HepG2 (cell line): ENCODE results near the gene SEMA4C.

Experiments used
- HNF4A ChIP-seq: sonication (generic); formaldehyde crosslinking; IDR thresholded peaks from 2 replicates; pipeline ENCODE4 v1.4.0; 2020; ENCODE audit warnings: missing genetic modification reagents
- NFRKB ChIP-seq: fragments of 450-650 bp; IDR thresholded peaks from 2 replicates; pipeline ENCODE4 v1.6.1; 2017
- POLR2AphosphoS5 ChIP-seq: IDR thresholded peaks from 2 replicates; pipeline ENCODE4 v1.6.1; 2012; ENCODE audit warnings: low read depth, low read length
- ZBTB38 ChIP-seq: sonication (generic); formaldehyde crosslinking; IDR thresholded peaks from 2 replicates; pipeline ENCODE4 v1.5.1; 2020; ENCODE audit warnings: mild to moderate bottlenecking, missing genetic modification reagents
- ZNF749 ChIP-seq: sonication (generic); formaldehyde crosslinking; IDR thresholded peaks from 2 replicates; pipeline ENCODE4 v1.8.0; 2022; ENCODE audit warnings: mild to moderate bottlenecking, missing genetic modification reagents, moderate library complexity, borderline replicate concordance
- TF ChIP-seq, protein P1 (sequence below): sonication (generic); formaldehyde crosslinking; IDR thresholded peaks from 2 replicates; pipeline ENCODE4 v1.5.0; 2020; ENCODE audit warnings: mild to moderate bottlenecking, missing genetic modification reagents, moderate library complexity
- TF ChIP-seq, protein P2 (sequence below): IDR thresholded peaks from 2 replicates; pipeline ENCODE4 v1.6.1; 2012; ENCODE audit warnings: inconsistent platforms
- TF ChIP-seq, protein P3 (sequence below), 2 experiments: sonication (generic) in 1 of 2; formaldehyde crosslinking in 1 of 2; IDR thresholded peaks; 2 replicates each; pipeline versions ENCODE4 v1.4.0 to v1.6.1; 2018 to 2020; ENCODE audit warnings: missing genetic modification reagents in 2 of 2, borderline replicate concordance in 1 of 2, low read depth in 1 of 2, mild to moderate bottlenecking in 1 of 2, missing biosample characterization in 1 of 2

DNA sequence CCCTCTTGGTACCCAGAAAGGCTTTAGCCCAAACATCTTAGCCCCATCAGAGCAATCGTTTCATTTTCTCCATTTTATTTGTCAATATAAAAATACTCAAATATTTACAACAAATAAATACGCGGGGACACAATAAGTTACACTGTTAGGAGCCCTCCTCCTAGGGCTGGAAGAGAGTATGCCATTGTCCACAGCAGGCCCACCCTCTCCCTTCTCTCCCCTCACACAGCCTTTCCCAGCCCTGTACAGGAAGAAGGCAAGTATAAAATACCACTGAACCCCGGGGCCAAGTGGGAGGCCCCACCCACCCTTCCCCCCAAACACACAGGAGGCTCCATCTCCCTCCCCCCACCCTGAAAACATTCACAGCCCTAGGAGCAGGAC is 10.2 kb downstream of the SEMA4C start:
- TF ChIP-seq ZBTB38 (no peak), ZNF749 (no peak), NFRKB (no peak), POLR2AphosphoS5 (0 out of 2 replicates have a peak, but pooled peaks have one; percentile 12), HNF4A (CRISPR knock-in tag) (no peak)
- TF ChIP-seq, protein P1, sequence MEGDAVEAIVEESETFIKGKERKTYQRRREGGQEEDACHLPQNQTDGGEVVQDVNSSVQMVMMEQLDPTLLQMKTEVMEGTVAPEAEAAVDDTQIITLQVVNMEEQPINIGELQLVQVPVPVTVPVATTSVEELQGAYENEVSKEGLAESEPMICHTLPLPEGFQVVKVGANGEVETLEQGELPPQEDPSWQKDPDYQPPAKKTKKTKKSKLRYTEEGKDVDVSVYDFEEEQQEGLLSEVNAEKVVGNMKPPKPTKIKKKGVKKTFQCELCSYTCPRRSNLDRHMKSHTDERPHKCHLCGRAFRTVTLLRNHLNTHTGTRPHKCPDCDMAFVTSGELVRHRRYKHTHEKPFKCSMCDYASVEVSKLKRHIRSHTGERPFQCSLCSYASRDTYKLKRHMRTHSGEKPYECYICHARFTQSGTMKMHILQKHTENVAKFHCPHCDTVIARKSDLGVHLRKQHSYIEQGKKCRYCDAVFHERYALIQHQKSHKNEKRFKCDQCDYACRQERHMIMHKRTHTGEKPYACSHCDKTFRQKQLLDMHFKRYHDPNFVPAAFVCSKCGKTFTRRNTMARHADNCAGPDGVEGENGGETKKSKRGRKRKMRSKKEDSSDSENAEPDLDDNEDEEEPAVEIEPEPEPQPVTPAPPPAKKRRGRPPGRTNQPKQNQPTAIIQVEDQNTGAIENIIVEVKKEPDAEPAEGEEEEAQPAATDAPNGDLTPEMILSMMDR = no peak
- TF ChIP-seq, protein P2, sequence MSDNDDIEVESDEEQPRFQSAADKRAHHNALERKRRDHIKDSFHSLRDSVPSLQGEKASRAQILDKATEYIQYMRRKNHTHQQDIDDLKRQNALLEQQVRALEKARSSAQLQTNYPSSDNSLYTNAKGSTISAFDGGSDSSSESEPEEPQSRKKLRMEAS = no peak
- TF ChIP-seq, protein P3, sequence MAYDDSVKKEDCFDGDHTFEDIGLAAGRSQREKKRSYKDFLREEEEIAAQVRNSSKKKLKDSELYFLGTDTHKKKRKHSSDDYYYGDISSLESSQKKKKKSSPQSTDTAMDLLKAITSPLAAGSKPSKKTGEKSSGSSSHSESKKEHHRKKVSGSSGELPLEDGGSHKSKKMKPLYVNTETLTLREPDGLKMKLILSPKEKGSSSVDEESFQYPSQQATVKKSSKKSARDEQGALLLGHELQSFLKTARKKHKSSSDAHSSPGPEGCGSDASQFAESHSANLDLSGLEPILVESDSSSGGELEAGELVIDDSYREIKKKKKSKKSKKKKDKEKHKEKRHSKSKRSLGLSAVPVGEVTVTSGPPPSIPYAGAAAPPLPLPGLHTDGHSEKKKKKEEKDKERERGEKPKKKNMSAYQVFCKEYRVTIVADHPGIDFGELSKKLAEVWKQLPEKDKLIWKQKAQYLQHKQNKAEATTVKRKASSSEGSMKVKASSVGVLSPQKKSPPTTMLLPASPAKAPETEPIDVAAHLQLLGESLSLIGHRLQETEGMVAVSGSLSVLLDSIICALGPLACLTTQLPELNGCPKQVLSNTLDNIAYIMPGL (CRISPR knock-in tag; IDR thresholded peaks at IDR 0.05; ENCODE audit: borderline replicate concordance in 1 of 2, low read depth in 1 of 2) = no peak
